ENCODE results near the gene DNAJC5.
"Not testable (repeated sequence)": the region's sequence is repeated elsewhere in the genome, so short reads cannot be mapped to it uniquely, and the experiment has no call there.

DNAJC5 gene

DNA sequence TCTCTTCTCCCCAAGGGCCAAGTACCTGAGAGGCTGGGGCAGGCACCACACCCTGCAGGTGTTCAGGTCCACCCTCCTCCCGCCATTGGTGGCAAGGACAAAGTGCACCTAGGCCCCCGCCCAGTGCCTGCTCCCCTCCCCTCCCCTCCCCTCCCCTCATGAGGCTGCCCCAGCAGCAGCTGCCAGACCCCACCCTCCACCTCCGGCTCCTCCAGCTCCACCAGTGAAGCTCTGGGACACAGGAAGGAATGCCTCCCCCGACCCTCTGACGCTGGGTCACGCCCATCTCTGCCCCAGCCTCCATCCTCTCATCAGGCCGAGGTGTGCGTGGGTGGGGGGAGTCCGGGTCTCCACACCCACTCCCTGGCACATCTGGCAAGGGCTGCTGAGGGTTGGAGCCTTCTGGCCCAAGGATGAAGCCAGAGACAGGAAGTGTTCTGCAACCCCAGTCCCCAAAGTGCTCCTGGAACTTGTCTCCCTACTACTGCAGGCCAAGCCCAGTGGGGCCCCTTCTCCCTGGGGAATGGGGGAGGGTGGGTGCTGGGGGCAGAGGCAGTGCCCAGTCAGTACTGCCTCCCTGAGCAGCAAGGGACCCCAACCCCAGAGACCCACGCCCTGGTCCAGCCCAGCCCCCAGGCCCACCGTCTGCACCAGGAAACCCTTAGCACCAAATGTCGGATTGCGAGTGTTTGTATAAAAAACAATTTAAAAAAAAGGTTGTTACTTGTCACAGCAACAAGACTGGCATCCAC, 62.9 kb downstream of the DNAJC5 start:
- no peak for DNase-seq

DNA sequence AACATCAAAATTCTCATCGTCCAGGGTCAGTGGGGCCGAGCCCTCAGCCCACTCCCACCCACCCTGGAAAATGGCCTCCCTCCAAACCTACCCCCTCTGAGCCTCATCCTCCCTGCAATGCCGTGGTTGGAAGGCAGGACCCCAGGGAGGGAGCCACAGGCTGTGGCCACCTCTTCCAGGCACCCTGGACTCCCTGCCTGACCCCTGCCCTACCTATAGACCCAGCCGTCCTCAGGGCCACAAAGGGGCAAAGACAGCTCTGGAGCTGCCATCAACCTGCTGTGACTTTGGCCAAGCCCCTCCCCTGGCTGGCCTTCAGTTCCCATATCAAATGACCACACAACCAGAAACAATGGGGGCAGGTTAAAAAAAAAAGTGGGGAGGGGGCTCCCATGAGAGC, 63.5 kb downstream of the DNAJC5 start:
- no peak for DNase-seq

DNA sequence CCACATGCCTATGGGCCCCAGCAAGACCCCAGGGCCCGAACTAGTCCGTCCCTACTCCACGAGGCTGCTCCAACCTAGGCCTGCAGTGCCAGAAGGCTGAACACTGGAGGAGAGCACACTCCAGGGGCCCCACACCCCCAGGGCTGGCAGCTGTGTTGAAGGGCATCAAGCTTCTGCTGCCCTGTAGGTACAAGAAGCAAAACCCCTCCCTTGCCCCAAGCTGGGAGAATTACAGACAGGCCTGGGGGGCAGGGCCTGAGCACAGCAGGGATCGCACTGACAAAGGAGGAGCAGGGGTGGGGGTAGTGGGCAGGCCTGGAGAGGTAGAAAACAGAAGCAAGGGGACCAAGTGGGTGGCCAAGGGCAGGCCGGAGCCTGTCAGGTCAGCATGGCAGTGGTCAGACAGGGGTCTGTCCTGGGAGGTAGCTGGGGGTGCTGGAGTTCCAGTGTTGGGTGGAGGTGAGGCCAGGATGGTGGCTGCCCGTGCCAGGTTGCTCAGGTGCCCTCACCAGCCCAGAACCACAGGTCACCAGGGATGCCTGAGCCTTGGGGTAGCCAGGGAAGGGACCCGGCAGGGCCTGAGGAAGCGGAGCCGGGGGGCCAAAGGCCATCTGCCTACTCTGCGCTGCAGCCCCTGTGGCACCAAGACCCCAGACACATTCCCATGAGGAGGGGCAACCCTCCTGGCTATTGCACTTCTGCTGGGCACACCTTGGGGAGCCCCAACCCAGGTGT, 64.2 kb downstream of the DNAJC5 start:
- DNase-seq: no peak

DNA sequence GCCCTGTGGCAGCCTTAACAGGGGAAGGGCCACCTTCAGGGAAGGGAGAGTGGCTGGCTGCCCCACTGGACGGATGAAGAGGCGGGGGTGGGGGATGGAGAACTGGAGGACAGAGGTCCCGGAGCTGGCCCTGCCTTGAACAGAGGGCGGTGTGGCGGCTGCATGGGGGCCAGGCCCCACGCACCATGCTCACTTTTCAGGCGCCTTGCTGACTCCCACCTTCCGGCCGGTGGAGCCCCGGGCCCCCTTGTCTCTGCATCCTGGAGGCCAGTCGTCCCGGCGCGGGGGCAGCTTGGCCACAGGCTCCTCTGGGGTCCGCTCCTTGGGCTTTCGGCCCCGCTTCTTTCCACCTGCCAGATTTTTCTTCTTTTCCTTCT, 64.8 kb downstream of the DNAJC5 start:
- DNase-seq: no peak

DNA sequence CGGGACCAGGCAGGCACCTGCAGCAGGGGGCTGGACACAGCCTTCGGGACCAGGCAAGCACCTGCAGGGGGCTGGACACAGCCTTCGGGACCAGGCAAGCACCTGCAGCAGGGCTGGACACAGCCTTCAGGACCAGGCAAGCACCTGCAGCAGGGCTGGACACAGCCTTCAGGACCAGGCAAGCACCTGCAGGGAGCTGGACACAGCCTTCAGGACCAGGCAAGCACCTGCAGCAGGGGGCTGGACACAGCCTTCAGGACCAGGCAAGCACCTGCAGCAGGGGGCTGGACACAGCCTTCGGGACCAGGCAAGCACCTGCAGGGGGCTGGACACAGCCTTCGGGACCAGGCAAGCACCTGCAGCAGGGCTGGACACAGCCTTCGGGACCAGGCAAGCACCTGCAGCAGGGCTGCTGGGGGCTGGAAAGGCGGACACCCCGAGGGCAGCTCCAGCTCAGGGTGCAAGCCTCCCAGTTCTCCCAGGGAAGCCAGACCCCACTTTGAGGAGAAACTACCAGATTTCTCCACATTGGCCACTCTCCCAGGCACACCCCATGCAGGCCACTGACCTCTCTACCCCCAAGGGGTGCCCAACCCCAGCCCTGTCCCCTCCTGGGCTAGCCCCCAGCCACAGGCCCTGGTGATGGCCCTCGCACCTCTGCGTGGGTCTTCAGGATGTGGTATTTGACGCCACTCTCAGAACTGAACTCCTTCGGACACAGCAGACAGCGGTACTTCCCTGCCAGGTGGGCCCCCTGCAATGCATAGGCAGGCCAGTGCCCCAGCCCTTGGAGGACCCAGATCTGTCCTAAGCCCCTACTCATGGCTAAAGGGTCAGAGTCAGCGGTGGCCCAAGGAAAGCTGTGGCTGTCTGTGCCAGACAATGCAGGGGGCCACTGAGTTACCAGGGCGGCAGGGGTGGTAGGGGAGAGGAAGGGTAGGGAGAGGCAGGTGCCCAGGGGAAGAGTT, 66.0 kb downstream of the DNAJC5 start:
- not testable (repeated sequence) for DNase-seq

DNA sequence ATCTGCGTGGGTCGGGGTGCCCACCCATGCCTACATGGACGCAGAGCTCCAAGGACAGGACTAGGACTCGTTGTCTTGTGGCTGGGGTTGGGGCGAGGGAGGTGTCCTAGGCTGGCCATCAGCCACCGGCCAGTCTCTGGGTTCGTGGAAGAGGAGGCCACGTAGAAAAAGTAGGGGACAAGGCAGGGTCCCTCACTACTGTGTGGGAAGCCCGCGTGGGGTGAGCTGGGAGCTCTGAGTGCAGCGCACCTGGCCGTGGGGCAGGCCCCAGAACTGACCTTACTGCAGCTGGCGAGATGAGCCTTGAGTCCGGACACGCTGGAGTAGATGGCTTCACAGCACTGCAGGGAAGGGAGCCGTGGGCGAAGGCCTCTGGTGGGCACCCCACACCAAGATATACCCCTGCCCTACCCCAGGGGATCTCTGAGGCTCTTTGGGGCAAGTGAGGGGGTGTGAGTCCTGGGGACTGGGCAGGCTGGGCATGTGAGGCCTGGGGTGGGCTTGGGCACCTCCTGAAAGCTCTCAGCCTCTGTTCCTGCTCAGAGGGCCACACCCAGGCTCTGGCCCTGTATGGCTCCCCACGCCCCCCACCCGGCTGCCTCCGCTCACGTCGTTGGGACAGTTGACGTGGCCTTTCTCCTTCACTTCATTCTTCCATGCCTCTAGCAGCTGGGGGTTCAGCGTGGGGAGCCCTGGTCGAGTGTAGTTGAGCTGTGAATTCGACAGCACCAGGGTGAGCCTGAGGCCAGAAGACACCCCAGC, 66.9 kb downstream of the DNAJC5 start:
- no peak for DNase-seq

DNA sequence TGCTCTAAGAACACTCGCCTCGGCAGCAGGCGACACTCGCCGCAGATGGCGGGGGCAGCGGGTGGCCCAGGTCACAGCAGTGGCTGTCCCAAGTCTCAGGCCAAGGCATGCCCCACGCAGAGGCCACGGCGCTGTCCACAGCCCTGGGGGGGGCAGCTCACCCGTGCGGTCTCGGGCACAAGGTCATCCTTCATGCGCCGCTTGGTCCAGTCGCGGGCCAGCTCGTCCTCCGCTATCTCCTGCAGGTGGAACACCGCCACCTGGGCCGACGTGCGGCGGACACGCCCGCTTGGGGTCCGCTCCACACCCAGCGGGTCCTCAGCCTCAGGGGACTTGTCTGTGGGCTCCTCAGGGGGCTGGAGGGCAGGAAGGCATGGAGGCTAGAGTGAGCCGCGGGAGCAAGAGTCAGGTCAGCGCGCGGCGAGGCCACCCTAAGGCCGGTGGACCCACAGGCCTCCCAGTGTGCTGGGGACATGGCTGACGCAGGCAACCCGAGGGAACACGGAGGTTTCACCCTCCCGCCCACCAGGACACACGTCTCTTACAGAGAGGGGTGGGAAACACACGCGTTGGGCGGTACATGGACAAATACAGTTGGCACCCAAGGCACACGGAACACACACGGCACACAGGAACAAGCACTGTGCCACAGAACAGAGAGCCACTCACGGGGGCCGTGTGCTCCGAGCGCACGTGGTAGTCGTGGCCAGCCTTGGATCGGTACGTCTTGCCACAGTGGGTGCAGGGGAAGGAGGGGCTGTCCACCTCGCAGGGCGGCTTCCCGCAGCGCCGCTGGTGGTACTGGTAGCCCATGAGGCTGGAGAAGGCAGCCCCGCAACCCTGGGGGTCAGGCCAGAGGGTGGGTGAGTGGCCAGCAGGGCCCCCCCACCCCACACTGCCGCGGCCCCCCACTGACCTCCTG, 67.8 kb downstream of the DNAJC5 start:
- DNase-seq: no peak

DNA sequence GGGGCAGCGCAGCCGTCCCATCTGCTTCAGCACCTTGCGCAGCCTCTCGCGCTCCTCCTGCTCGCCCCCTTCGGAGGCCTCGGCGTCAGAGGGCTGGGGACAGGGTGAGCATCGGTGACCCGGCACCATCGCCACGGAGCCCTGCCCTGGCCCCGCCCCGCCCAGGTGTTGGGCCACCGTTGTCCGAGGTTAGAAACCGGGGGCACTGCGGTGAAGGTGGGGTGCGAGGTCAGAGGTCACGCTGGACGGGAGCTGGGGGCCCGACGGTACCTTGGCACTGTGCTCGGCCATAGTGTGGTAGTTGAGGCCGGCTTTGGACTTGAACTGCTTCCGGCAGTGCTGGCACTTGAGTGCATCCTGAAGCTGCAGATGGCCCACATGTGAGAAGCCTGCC, 68.4 kb downstream of the DNAJC5 start:
- no peak for DNase-seq

DNA sequence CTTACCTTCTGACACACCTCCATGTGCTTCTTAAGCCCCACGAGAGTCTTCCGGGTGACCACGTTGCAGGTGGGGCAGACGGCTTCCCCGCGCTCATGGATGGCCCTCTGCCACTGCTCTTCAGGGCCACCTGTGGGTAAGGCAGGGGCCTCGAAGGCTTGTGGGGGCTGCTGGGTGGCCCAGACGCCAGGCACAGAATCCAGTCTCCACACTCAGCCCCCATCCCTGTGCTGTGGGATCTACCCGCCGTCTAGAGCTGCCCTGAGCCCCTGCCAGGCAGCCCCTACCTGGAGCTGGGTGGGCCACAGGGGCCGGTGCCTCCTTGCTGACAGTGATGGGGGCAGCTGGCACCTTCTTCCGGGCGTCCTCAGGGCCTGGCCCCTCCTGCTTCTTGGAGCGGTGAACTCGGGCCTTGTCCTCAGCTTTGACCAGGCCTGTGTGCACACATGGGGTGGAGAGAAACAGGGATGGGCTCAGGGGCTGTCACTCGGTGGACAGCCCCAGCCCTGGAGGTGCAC, 68.9 kb downstream of the DNAJC5 start:
- no peak for DNase-seq

DNA sequence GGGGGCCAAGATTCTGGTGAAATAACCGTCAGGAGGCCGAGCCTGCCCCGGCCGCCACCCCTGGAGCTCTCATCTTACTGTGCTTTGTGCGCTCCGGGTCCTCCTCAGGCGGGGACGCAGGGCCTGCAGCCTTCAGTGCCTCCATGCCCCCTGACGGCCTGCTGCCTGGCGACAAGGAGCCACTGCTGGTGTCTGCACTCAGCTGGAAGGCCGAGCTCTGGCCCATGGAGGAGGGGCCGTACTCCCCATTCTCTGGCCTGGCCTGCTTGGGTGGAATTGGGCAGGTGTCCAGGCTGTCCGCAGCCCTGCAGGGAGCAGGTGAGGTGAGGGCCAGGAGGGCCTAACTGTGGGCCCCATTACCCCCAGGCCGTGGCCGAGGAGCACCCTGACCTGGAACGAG, 69.5 kb downstream of the DNAJC5 start:
- no peak for DNase-seq

DNA sequence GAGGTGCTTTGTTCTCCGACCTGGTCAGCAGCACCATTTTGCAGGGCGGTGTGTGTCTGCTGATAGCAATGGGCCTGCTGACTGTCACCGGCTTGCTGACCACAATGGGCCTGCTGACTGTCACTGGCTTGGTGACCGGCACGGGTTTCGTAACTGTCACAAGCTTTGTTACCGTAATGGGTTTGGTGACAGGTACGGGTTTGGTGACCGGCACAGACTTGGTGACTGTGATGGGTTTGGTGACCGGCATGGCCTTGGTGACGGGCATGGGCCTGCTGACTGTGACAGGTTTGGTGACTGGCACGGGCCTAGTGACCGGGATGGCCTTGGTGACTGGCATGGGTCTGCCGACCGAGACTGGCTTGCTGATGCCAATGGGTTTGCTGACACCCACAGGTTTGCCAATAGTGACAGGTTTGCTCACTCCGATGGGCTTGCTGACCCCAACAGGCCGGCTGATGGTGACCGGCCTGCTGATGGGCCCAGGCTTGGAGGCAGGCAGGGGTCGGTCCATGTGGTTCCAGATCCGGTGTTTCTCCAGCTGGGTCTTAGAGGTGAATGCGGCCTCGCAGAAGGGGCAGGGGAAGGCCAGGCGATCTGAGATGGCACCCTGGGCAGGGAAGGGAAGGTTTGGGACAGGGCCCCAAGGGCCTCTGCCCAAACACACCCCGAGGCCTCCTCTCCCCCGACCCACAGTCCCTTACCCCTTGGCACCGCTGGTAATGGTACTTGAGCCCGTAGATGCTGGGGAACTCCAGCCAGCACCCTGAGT, 71.4 kb downstream of the DNAJC5 start:
- DNase-seq: no peak

DNA sequence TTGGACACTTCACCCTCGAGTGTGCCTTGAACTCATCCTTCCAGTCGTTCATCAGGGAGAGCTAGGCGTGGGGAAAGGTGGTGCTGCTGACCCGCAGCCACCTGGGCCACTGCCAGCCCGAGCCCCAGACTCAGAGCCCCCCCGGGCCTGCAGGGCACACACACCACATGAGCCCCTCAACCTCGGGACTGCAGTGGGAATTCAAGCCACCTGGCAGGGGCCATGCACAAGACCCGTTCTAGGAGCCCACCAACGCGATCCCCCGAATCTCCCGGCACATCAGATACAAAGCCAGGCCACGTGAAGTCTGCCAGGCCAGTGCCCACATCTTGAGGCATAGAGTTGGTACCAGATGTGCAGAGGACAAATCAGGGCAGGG, 72.0 kb downstream of the DNAJC5 start:
- DNase-seq: no peak

DNA sequence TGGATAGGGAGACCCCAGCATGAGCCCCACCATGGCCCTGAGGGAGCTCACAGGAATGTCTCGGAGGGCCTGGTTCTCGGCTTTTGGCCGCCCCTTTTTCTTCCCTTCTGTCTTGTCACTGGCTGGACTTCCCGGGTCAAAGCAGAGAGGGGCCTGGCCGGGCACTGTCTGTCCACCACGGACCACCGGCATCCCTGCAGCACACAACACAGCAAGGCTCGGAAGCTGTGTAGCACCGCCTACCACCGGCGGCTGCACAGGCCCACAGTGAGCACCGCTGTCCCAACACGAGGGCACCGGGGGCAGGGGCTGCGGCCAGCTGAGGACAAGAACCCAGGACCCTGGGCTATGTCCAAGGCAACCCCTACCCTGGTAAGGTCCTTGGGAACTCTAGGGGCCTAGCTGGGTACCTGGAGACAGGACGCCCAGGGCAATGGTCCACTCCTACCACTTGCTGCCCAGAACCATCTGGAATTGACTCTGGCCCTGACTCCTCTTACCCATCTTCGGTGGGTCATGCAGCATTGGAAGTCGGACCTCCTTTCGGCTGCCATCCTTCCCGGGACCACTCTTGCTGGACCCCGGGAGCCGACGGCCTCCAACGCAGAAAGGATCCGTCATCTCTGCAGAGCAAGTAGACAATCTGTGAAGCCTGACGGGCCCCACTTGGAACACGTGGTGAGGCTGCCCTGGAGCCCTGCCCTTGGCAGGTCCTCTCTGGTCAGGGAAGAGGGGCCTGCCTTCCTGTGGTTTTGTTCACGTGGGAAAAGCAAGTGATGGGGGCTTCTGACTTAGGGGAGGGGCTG, 72.6 kb downstream of the DNAJC5 start:
- no peak for DNase-seq

DNA sequence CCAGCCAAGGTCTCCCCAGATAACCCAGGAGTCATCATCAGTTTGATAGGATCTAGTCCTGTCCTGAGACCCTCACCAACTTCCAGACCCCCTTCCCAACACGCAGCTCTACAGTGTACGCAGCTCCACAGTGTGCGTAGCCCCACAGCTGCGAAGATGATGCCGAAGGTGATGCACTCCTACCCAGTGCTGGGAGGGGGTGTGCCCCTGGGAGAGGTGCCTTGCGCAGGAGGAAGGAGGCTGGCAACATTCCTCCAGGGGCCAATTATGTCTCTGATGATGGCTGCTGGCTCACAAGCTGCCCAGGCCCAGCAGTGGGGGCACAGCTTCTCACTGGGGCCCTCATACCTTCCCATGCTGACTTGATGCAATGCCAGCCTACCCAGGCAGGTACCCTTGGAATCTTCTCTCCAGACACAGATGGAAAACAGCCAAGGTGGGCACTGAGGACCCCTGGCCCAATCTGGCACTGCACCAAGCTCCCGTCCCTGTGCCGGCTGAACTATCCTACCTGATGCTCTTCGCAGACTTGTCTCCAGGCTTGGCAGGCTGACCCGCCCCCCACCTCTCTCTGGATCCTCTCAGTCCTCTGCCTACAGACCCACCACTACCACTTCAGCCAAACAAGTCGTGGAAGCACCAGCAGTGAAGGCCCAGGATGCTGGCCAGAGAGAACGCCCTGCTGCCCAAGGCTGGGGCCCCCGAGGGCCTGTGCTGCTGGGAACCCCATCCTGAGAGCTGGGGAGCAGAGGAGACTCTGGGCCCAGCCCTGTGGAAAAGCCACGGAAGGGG, 73.4 kb downstream of the DNAJC5 start:
- peak; percentile 29 for DNase-seq

DNA sequence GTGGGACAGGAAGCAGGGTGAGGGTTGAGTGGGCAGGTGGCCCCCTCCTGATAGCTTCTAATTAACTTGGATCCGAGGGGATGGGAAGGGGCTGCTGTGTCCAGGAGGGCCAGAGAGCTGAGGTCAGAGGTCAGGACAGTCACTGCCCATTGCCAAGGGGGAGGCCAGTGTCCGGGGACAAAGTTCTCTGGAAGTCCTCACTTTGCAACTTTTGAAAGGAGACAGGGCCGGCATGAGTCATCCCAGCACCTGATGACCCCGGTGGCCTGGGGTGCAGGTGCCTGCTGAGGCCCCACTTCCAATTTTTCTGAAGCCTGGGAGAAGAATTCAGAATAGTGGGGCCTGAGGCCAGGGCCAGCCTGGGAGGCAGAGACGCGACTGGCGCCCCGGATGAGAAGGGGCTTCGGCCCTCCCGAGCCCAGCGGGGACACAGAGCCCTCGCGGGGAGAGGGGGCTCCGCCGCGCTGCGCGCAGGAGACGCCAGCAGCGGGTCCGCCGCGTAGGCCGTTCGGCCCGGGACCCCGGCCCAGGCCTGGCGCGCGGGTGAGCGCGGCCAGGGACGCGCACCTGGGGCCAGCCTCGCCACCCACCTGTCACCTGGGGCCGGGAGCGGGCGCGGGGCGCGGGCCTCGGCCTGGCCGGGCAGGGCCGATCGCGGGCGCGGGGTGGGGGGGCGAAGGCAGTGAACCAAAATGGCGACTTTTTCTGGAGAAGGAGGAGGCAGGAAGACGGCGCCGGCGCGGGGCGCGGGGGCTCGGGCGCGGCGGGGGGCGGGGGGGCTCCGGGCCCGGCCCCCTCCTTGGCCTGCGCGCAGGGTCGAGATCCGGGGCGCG, 74.2 kb downstream of the DNAJC5 start:
- DNase-seq: peak; percentile 49

DNA sequence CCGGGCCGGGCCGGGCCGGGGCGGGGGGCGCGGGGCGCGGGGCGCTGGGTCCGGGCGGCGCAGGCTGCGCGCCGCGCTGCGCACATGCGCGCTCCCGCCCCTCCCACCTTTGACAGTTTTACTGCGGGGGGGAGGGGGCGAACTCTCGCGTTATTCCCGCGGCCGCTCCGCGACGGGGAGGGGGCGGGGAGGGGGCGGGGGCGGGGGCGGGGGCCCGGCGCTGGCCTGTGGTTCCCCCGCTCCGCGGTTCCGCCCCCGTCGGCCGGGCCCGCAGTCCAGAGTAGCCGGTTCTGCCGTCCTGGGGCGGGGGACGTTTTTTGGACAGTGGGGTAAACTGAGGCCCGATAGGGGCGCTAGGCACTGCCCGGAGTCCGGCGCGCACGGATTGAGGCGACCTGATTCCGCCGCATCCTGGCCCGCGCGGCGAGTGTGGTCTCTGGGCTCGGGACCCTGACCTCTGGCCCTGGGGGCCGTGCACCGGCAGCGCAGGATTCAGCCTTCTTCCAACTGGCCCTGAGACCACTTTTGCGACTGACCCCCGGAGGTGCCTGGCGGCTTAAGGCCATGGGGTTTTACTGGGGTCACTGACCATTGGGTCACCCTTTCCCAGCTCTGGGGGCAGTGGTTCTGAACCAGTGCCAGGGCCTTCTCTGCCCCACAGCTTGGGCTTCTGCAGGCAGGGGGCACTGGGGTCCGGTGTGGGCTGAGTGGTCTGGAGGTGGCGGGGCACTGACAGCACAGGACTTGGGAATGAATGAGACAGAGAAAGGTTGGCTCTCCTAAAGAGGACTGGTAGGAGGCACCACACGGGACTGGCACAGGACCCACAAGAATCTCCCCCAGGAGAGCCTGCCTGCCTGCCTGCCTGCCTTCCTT, 75.2 kb downstream of the DNAJC5 start, which contains the start of gene ZNF512B:
Gene ZNF512B (minus strand): TSS at position 93 of the 876 bp plus-strand sequence. CDS start 1,980 bp downstream, outside the sequence.
- peak; percentile 70 for DNase-seq
